GM21723 (cell line): Measurements from ENCODE around the gene RNF34.
A peak's percentile ranks its signal among the peaks of the same experiment; 100 is the strongest.

Experiments used
- ATAC-seq: cut with Tn5 transposase; IDR thresholded peaks from one replicate; pipeline ENCODE4 v1.9.1; 2021; ENCODE audit warnings: mild to moderate bottlenecking, moderate library complexity; ENCODE audit not compliant: unreplicated experiment

RNF34 gene

DNA sequence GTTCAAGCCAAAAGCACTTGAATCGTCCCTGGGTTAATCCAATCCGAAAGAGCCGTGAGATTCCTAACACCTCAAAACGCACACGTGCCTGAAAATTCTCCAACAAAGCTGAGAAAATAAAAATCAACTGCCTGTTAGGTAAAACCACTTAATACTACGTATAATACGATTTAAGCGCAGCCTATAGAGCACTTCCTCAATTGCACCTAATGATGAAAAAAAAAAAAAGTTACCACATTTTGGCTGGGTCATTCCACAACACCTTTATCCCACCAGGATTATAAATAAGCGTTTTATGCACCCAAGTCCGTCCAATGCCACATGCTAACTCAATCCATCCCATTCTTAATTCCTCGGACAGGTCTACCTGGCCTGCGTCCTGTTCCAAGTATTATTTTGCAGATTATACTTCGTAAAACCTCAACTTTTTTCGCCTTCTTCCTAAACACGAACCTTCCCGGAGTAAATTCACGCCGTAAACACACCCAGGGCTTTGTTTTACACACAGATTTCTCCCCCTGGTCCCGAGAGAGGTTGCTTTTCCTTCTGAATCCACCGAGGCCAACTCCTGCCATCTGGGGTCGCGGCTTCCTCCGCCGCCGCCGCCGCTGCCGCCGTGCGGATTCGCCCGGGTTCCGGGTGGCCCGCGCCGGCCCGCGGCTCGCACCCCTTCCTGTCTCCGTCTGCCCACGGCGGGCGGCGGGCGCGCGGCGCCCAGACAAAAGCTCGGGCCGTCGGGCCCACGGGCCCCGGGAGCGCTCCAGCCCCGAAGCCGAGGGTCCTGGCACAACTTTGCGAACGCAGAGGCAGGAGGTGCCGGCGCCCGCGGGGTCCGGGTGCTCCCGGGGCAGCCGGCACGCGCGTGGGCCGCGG is 66.2 kb downstream of the RNF34 start:
- ATAC-seq, result peak; percentile 16

- ATAC-seq, result peak; percentile 88
Observed at GRCh38 chr12:121466794-121467637, 67.1 kb downstream of the RNF34 start.

DNA sequence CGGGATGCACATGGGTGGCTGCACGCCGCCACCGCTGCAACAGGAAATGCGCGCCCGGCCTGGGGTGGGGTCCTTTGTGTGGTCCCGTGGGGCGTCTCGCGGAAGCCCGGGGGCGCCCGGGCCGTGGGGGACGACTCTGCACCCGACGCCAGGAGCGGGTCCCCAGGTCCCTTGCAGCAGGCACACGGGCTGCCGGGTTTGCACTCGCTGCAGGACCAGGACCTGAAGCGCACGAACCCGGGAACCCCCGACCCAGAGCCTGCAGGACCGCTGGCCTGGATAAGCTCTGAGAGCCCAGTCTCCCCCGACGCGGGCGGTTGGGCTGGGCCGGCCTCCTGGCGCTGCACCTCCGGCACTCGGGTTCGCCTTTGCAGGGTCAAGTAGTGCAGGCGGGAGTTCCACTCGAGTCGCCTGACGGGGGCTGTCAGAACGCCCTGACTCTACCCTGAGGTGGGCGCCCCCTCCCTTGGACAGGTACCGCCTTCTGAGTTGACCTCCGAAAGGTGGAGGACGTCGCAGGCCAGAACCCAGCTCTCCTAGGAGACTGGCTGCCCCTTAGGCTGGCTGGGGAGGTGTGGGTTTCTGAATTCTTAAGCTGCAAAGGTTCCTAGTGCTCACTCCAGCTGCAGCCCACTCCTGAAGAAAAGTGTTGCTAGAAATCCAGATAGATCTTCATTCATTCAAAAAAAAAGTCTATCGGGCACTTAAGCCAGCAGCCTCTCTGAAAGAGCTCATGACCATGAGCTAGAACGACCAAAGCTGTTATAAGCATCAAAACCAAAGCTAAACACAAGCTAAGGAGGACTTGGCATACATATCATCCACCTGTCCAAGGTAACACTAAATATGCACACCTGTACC is 68.0 kb downstream of the RNF34 start:
- ATAC-seq, result no peak

GRCh38 chr12:121468499-121468801 is 68.5 kb downstream of the RNF34 start:
- no peak for ATAC-seq

DNA sequence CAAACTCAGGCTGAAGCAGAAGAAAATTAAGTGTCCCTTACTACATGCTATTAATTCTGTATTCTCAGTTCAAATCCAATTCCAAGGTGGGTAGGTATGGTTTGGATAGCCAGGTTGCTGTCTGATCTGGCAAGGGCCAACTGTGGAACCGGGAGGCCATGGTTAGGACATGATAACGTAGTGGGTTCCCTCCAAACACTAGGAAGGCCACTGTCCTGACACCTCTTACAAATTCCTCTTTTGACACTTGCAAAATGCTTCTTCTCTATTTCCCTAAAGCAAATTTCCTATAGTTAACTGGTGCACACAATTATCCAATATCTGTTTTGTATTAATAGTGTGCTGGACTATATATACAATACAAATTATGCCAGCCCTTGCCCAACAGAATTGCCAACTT is 70.8 kb downstream of the RNF34 start:
- ATAC-seq, result no peak

DNA sequence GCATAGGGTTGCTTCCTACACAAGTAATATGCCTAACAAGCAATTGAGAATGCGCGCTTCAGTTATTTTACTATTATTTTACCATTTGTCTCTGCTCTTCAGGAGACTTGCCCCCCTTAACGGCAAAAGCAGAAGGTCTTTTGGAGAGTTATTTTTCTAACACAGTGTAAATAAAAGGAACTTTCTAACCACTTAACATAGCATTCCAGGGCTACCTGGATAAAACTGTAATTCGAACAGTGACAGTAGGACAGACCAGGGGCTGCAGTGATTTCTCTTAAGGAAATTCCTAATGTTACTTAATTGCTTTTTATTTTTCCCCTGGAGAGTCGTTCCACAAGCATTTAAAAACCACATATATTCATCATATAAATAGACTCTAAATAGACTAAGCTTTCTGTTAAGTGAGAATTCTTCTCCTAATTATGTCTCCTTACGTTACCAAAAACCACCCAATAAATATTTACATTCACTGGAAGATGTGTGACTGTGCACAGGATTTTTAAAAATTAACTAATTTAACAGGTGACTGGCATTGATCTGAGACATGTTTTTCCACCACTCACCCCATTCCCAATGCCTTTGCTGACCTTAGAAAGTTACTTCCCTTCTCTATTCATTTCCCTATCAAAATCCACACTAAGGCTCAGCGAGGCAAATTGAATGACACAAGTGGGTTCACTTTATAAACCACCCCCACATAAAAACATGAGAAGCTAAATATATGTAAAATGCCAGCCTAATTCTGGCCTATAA is 72.4 kb downstream of the RNF34 start:
- ATAC-seq, result no peak
